Stimulated activated CD4-positive, alpha-beta T cell treated with anti-CD3 and anti-CD28 coated beads, Interleukin-1b, Interleukin-23, amount 100 ng/mL, for 4 hours (primary cell): ENCODE measurements around the gene WDR27.
"Not testable (repeated sequence)": the region's sequence is repeated elsewhere in the genome, so short reads cannot be mapped to it uniquely, and the experiment has no call there.

Source experiments
- DNase-seq, 2 donors: peaks; one replicate each; pipeline ENCODE4 v3.0.0-alpha.2; 2020; ENCODE audit warnings: low read depth in 2 of 2

Gene WDR27

DNA sequence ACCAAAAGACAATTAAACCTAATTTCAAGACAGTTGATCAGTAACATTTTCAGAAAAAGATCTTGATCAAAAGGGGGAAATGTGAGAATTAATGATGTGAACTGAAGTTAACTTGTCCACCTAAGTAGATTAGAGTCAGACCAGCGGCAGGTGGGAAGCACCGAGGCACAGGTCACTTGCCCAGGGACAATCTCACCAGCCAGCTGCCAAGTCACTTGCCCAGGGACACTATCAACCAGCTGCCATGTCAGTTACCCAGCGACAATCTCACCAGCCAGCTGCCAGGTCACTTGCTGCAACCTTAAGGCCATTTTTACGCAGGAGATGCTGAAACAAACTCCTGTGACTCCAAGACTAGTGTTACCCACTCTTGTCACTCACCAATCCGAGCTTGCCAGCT lies 260.5 kb downstream of the WDR27 start:
- DNase-seq: no peak

DNA sequence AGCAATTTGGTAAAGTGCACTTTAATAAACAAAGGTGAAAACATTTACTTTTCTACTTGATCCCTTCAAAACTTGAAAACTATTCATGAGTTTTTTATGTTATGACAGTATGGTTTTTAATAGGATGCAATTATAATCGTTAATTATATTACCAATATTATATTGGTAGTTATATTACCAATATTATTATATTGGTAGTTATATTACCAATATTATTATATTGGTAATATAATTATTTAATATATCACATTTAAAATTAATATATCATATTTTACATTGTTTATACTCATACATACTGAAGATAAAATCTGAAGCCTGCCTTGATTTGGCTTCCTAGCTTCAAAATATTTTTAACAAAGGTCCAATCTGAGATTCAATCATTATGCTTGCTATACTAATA lies 262.1 kb downstream of the WDR27 start:
- no peak for DNase-seq

DNA sequence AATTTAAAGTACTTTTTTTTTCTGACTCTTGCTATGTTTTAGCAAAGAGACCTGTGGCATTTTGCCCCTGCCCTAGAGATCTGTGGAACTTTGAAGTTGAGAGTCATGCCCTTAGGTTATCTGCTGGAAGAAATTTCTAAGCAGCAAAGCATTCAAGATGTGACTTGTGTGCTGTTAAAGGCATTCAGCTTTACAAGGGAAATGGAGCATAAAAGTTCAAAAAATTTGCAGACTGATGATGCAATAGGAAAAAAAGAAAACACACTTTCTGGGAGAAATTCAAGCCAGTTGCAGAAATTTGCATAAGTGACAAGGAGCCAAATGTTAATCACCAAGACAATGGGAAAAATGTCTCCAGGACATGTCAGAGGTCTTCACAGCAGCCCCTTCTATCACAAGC lies 267.3 kb downstream of the WDR27 start:
- not testable (repeated sequence) for DNase-seq

DNA sequence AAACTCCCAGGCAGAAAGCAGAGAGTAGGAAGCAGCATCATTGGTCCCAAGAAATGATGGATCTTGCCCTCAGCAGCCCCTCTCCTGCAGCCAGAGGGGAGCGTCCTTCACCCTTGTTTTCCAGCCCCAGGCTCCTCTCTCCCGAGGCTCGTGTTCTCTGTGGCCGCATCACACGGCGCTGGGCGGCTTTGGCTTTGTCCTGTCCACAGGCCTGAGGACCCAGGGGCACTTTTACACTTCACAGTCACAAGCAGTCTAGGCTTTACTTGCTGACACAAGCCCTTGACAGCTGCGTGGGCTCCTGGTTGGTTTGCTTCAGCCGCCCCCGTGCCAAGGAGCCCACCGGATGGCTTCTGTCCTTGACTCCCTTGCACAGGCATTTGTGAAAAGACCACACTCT lies 272.8 kb downstream of the WDR27 start:
- DNase-seq: no peak

DNA sequence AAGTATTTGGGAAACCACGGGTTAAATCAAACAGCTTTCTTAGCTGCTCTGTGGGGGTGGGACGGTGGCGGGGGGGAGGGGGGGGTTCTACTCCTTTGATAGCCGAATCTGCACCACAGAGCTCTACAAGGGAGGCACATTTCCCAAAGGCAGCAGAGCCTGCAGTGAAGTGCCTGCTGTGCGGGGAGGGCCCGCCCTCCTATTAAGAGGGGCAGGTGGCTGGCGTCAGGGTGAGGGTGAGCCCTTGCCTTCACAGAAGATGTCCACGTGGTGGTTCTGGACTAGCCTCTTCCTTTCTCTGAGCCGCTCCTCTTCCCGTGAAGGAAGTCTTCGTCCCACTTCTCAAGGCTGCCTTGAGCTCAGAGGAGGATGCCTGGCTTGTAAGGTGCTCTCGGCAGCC lies 273.3 kb downstream of the WDR27 start:
- no peak for DNase-seq

DNA sequence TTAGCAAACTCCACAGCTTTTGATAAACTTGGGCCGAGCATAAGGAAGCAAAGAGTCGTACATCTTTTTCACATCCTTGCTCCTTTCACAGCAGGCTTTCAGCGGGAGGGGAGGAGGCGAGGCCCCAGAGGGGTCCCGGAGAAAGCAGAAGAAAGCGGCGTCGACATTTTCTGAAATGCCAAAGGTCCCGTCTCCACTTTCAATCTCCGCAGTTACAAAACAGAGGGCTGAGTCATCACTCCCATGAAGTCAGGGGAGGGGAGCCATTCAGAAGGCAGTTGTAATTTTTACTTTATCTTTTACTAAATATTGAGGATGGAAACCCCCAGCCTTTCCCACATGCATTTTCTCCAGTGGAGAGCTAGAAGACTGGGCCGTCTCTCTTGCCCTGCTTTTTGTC lies 274.0 kb downstream of the WDR27 start:
- no peak for DNase-seq

DNA sequence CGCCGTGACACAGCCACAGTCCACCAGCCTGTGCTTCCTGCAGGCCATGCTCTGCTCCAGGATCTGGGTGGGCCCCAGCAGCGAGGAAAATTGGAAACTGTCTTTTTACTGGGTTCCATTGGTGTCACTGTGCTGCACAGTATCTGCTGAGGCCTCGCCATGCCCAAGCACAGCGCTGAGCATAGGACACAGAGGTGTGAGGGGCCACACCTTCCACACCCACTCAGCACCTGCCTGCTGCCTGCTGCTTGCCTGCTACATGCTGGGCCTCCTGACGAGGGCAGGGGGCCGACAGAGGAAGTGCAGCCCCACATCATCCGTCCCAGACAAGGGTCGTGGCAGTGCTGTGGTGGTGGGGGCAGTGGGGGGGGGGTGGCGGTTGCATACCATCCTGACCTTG lies 275.2 kb downstream of the WDR27 start:
- DNase-seq: no peak

DNA sequence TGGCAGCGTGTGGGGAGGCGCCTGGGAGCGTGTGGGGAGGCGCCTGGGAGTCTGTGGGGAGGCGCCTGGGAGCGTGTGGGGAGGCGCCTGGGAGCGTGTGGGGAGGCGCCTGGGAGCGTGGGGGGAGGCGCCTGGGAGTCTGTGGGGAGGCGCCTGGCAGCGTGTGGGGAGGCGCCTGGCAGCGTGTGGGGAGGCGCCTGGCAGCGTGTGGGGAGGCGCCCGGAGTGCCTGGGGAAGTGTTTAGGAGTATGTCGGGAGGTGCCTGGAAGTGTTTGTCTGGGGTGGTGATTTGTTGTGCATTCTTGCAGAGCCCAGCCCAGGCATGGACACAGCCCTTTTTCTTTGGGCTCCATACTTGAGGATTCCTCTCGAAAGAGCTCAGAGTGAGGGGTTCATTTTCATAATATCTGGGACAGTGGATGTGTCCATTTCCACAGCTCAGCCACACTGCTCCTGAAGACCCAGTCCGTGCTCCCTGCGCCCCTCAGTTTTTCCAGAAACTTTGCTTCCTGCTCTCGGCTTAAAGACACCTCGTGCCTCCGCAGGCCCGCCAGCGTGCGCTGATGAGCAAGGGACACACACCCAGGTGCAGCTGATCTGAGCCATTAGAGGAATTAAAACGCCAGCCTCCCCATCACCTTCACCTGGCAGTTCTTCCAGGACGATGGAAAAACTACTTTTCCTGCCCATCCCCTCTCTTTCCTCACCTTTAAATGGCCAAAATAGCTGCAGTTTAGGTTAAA lies 276.0 kb downstream of the WDR27 start:
- DNase-seq: no peak

DNA sequence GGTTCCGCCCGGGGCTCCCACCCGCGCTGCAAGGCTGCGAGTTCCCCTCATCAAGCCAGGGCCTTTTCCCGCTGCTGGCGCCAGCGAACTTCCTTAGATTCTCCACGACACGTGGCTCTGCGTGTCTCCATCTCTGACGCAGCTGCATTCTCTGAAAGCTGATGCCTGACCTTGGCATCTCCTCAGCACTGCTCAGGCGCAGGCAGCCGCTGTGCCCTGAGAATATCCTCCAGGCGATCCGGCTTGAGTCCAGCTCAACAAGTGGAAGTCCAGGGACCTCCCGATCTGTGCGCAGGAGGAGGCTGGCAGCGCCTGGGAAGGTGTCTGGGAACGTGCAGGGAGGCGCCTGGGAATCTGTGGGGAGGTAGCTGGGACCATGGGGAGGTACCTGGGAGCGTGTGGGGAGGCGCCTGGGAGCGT lies 277.0 kb downstream of the WDR27 start:
- DNase-seq: no peak

DNA sequence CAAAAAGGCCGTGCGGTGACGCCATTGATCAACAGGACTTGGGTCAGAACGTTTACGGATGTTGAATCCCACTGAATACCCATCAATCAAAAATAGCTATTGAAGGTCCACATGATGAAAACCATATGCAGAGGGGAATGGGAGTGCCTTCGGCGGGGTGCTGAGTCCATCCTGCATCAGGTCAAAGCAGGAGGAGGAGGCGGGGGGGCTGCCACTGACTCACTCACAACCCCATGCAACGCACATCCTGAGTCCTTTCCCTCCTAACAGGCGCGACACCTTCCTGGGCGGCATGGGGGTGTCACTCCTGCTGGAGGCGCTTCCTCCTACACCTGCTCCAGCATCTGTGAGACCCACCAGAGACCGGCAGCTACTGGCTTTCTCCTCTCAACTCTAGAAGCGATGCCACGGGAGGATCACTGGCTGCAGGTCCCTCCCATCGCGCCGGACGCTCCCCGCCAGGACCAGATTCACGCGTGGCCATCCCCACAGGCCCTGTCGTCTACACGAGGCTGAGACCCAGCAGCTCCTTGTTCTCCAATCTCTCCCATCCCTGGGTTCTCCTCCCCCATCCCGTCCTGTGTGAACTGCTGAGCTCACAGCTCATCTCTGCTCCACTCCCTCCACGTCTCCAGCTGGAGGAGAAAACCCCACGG lies 277.6 kb downstream of the WDR27 start:
- DNase-seq: no peak

DNA sequence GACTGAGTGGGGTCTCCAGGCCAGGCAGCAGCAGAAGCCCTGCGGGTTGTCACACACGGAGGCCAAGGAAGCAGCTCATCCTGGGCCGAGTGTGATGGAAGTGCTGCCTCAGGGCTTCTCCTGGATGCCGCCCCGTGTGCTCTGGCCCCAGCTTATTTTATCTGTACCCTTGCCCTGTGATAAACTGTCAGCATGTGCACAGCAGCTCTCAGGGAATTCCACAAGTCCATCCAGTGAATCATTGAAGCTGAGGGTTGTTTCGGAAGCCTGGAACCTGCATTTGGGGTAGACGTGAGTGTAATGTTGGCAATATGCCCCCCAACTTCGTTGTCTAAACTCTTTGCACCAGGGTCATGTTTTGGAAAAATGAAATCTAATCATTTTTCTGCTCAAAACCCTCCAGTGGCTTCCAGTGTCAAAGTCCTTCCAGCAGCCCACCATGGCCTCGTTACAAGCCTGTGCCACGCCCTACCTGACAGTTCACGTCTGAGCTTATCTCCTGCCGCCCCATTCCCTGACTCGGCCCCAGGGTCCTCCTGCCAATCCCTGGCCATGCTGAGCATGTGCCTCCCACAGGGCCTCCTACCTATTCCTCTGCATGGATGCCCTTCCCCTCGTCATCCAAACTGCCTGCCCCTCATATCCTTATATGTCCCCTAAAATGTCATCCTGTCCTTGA lies 280.1 kb downstream of the WDR27 start:
- no peak for DNase-seq

DNA sequence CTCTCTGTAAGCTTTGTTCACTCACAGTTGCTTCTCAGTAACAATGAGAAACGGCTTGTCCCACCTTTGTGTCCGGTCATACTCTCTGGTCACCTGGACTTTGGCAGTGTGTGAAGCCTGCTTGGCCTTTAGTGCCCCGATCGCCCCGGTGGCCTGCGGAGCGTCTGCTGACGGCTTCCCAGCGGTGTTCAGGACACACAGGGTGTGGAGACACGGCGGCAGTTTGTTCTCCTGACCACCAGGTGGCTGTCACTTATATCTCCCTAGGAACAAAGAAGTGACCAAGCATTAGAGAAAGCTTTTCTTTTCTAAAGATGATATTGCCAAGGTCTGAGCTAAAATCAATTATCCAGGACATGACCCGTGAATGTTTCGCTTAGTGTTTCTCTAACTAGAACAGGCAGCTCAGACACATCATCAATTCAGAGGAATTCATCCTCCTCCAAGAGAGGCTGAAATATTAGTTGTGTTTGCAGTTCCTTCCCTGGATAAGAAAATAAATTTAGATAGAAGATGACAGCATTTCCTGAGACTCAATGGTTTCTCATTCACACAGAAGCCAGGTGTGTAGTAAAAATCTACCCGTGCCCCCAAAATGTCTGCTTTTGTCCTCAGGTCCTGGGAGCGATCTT lies 280.8 kb downstream of the WDR27 start:
- DNase-seq: no peak

DNA sequence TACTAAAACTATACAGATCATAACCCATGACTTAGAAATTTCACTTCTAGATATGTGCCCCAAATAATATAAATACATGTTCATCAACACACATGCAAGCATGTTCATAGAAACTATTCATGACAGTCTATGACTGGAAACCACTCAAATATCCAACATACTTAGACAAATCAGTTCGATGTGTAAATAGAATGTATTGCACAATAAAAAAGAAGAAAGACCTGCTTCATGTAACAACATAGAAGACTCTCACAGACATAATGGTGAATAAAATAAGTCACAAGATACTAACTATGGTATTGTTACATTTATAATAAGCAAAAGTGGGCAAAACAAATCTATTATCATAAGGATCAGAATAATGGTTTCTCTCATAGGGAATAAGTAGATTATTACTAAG lies 284.7 kb downstream of the WDR27 start:
- DNase-seq: no peak

DNA sequence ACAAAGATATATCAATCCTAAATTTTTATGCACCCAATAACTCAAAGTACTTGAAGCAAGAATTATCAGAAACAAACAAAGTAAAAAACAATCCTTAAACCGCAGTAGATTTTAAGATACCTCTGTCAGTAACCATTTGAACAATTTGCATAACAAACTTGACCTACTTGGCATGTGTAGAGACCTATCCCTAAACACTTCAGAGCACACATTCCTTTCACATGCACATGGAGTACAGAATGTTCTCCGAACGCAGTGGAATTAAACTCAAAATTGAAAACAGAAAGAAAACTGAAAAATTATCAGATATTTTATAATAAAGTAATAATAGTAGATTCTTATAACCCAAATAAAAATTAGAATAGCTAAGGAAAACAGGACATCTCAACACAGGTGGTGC lies 285.6 kb downstream of the WDR27 start:
- DNase-seq: no peak

DNA sequence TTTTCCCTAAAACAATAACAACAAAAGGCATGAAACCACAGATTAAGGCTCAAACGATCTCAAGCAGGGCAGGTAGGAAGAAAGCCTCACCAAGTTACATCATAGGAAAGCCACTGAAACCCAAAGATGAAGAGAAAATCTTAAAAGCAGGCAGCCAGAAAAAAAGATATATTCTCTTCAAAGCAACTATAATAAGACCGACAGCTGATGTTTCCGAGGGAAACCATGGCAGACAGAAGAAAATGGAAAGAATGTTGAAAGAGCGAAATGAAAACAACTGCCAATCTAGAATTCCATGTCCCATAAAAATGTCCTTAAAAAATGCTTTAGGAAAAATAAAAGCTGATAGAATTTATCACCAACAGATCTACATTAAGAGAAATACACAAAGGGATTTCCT lies 286.6 kb downstream of the WDR27 start:
- no peak for DNase-seq

DNA sequence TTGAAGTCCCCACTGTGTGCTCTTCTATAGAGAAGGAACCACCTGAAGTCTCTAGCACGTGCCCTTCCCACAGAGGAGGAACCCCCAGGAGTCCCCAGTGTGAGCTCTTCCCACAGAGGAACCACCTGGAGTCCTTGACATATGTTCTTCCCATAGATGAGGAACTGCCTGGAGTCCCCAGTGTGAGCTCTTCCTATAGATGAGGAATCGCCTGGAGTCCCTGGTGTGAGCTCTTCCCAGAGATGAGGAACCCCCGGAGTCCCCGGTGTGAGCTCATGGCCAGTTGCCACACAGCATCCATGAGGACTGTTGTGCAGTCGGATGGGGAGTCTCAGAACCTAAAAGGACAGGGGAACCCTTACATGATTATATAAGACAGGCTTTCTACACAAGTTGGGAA lies 290.1 kb downstream of the WDR27 start:
- DNase-seq: no peak

DNA sequence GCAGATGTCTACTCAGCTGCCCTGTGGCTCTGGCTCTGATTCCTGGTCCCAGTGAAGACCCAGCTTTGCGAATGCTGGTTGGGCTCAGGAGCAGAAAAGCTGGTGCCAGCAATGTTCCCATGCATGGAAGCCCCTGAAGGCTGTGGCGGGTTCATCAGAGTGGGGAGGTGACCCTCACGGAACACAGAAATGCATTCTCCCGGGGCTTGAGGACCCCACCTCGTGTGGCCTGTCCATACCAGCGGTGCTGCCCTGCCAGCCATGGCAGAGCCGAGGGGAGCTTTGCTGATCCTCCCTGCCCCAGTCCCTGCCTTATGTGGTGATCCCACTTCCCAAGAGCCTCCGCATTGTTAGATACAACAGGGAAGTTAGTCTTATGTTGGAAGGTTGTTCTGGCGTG lies 290.5 kb downstream of the WDR27 start:
- no peak for DNase-seq

DNA sequence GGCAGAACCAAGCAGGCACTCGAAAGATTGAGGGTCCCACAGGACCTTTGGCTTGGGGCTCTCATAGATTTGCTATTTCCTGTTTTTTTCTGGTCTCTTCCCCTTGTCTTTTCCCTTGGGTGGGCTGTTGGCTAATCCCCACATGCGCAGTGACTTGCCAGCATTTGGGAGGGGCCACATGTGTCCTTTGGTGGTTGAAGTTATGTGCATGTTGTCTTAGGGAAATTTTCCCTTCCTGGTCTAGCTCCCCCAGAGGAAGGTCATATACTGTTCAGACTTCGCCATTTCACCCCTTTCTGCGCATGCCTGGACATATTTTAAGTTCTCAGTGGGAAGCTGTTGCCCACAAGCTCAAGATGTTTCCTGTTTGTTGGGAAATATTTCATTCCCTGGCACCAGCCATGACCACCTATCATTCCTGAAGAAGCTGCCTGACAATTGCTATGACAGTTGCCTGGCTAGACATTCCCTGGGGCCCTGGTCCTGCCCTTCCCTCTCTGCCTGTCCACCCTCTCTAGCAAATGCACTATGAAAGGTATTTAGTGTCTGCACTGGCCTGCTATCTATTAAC lies 292.0 kb downstream of the WDR27 start:
- DNase-seq: no peak

DNA sequence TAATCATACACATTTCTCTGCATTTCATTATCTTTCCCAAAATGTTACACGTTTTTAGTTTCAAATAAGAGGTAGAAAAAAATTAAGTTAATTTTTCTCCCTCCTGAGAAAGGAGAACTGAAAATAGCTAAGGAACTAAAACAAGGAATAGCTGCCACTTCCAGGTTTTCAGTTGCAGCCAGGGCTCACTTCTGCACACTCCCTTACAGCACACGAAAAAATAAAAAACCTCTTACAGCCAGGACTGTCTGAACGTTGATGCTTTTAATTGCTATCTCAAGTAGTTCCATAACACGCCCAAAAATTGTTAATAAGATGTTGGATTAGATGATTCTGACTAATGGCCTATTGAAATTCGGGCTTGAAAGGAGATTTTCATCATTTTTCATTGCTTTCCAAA lies 294.5 kb downstream of the WDR27 start:
- no peak for DNase-seq
